HUES48 (cell line): ENCODE results near the gene PPP1R7.

ENCODE experiments used
- H3K27ac ChIP-seq: one replicate; pipeline ENCODE4 v1.7.0; 2013; ENCODE audit warnings: low read depth, low read length, inconsistent platforms
- H3K27me3 ChIP-seq: 2 replicates; pipeline ENCODE4 v1.6.1; 2013; ENCODE audit warnings: mild to moderate bottlenecking, low read length; ENCODE audit not compliant: control insufficient read depth, insufficient read depth
- H3K36me3 ChIP-seq: 2 replicates; pipeline ENCODE4 v1.6.1; 2013; ENCODE audit warnings: low read length; ENCODE audit not compliant: control insufficient read depth, insufficient read depth
- H3K4me1 ChIP-seq: 2 replicates; pipeline ENCODE4 v1.6.1; 2013; ENCODE audit warnings: mild to moderate bottlenecking, low read length; ENCODE audit not compliant: control insufficient read depth, insufficient read depth
- H3K4me3 ChIP-seq: 2 replicates; pipeline ENCODE4 v1.5.1; 2013; ENCODE audit warnings: mild to moderate bottlenecking, low read depth, low read length
- H3K9ac ChIP-seq: 2 replicates; pipeline ENCODE4 v1.6.1; 2013; ENCODE audit warnings: mild to moderate bottlenecking, low read depth, low read length, moderate library complexity
- H3K9me3 ChIP-seq: 2 replicates; pipeline ENCODE4 v1.6.1; 2013; ENCODE audit warnings: low read length; ENCODE audit not compliant: control insufficient read depth, insufficient read depth

PPP1R7 gene

GRCh38 chr2:241110607-241111439 lies 39.4 kb upstream of the PPP1R7 start:
- H3K4me1 ChIP-seq = no peaks in the 10 kb centered on the region
- no peak overlapping the region for H3K4me3 ChIP-seq
- H3K9ac ChIP-seq = no peak overlapping the region
- H3K27ac ChIP-seq = no peak overlapping the region
- H3K9me3 ChIP-seq = no peaks in the 10 kb centered on the region
- peaks cover 56% of the 10 kb centered on the region for H3K36me3 ChIP-seq
- no peaks in the 10 kb centered on the region for H3K27me3 ChIP-seq

GRCh38 chr2:241111440-241111805 lies 38.8 kb upstream of the PPP1R7 start:
- H3K9ac ChIP-seq = no peak overlapping the region
- no peaks in the 10 kb centered on the region for H3K9me3 ChIP-seq
- no peaks in the 10 kb centered on the region for H3K4me1 ChIP-seq
- H3K36me3 ChIP-seq = peaks cover 57% of the 10 kb centered on the region
- H3K27ac ChIP-seq = no peak overlapping the region
- H3K4me3 ChIP-seq = no peak overlapping the region
- no peaks in the 10 kb centered on the region for H3K27me3 ChIP-seq

GRCh38 chr2:241112046-241112445 lies 38.2 kb upstream of the PPP1R7 start:
- Histone ChIP-seq H3K9me3 (no peaks in the 10 kb centered on the region), H3K27ac (no peak overlapping the region), H3K36me3 (peaks cover 55% of the 10 kb centered on the region), H3K27me3 (no peaks in the 10 kb centered on the region), H3K4me1 (no peaks in the 10 kb centered on the region), H3K4me3 (no peak overlapping the region), H3K9ac (no peak overlapping the region)

GRCh38 chr2:241112592-241112991 lies 37.7 kb upstream of the PPP1R7 start:
- Histone ChIP-seq H3K4me1 (no peaks in the 10 kb centered on the region), H3K4me3 (no peak overlapping the region), H3K9ac (no peak overlapping the region), H3K36me3 (peaks cover 51% of the 10 kb centered on the region), H3K9me3 (no peaks in the 10 kb centered on the region), H3K27ac (no peak overlapping the region), H3K27me3 (no peaks in the 10 kb centered on the region)

GRCh38 chr2:241114836-241115235 lies 35.4 kb upstream of the PPP1R7 start:
- no peaks in the 10 kb centered on the region for H3K4me1 ChIP-seq
- no peaks in the 10 kb centered on the region for H3K27me3 ChIP-seq
- no peak overlapping the region for H3K27ac ChIP-seq
- peaks cover 47% of the 10 kb centered on the region for H3K36me3 ChIP-seq
- H3K4me3 ChIP-seq = no peak overlapping the region
- H3K9ac ChIP-seq = no peak overlapping the region
- no peaks in the 10 kb centered on the region for H3K9me3 ChIP-seq

- peaks cover 44% of the 10 kb centered on the region for H3K36me3 ChIP-seq
- no peak overlapping the region for H3K9ac ChIP-seq
- no peaks in the 10 kb centered on the region for H3K4me1 ChIP-seq
- no peaks in the 10 kb centered on the region for H3K27me3 ChIP-seq
- H3K9me3 ChIP-seq = no peaks in the 10 kb centered on the region
- H3K4me3 ChIP-seq = no peak overlapping the region
- no peak overlapping the region for H3K27ac ChIP-seq
Measured at GRCh38 chr2:241115361-241115760, 34.9 kb upstream of the PPP1R7 start.

GRCh38 chr2:241116606-241117560 lies 33.4 kb upstream of the PPP1R7 start:
- no peaks in the 10 kb centered on the region for H3K4me1 ChIP-seq
- no peaks in the 10 kb centered on the region for H3K9me3 ChIP-seq
- no peak overlapping the region for H3K4me3 ChIP-seq
- H3K27me3 ChIP-seq = no peaks in the 10 kb centered on the region
- no peak overlapping the region for H3K27ac ChIP-seq
- no peak overlapping the region for H3K9ac ChIP-seq
- peaks cover 55% of the 10 kb centered on the region for H3K36me3 ChIP-seq

GRCh38 chr2:241118737-241119505 lies 31.3 kb upstream of the PPP1R7 start:
- H3K27ac ChIP-seq = no peak overlapping the region
- peaks cover 57% of the 10 kb centered on the region for H3K36me3 ChIP-seq
- H3K9ac ChIP-seq = no peak overlapping the region
- no peaks in the 10 kb centered on the region for H3K27me3 ChIP-seq
- no peak overlapping the region for H3K4me3 ChIP-seq
- no peaks in the 10 kb centered on the region for H3K4me1 ChIP-seq
- H3K9me3 ChIP-seq = no peaks in the 10 kb centered on the region

GRCh38 chr2:241120440-241120839 lies 29.8 kb upstream of the PPP1R7 start:
- no peaks in the 10 kb centered on the region for H3K9me3 ChIP-seq
- no peaks in the 10 kb centered on the region for H3K4me1 ChIP-seq
- H3K27ac ChIP-seq = no peak overlapping the region
- H3K9ac ChIP-seq = no peak overlapping the region
- H3K4me3 ChIP-seq = no peak overlapping the region
- H3K36me3 ChIP-seq = peaks cover 44% of the 10 kb centered on the region
- H3K27me3 ChIP-seq = no peaks in the 10 kb centered on the region

GRCh38 chr2:241121008-241121407 lies 29.3 kb upstream of the PPP1R7 start:
- no peak overlapping the region for H3K4me3 ChIP-seq
- H3K9me3 ChIP-seq = no peaks in the 10 kb centered on the region
- H3K36me3 ChIP-seq = peaks cover 46% of the 10 kb centered on the region
- H3K4me1 ChIP-seq = no peaks in the 10 kb centered on the region
- no peak overlapping the region for H3K27ac ChIP-seq
- H3K27me3 ChIP-seq = no peaks in the 10 kb centered on the region
- H3K9ac ChIP-seq = no peak overlapping the region
